Stimulated activated CD4-positive, alpha-beta T cell treated with anti-CD3 and anti-CD28 coated beads, Interleukin-1b, Interleukin-23, amount 100 ng/mL, for 1 hour (primary cell): Measurements from ENCODE around the gene MGA.
"Not testable (repeated sequence)": the region's sequence is repeated elsewhere in the genome, so short reads cannot be mapped to it uniquely, and the experiment has no call there.

Source experiments
- DNase-seq, 2 donors: peaks; one replicate each; pipeline ENCODE4 v3.0.0-alpha.2; 2020; ENCODE audit warnings: low read depth in 2 of 2

Gene MGA

DNA sequence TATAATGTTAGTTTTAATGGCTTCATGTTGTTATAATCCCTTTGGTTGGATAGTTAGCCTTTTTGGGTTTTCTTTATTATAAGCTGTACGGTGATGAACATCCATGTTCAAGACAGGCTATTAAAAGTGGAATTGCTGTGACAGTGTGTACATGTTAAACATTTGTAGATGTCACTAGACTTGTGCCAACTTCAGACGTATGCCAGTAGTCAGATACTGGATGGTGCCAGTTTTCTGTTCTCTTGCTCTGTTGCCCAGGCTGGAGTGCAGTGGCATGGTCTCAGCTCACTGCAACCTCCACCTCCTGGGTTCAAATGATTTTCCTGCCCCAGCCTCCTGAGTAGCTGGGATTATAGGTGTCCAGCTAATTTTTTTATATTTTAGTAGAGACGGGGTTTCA is 54.1 kb downstream of the MGA start:
- no peak for DNase-seq

DNA sequence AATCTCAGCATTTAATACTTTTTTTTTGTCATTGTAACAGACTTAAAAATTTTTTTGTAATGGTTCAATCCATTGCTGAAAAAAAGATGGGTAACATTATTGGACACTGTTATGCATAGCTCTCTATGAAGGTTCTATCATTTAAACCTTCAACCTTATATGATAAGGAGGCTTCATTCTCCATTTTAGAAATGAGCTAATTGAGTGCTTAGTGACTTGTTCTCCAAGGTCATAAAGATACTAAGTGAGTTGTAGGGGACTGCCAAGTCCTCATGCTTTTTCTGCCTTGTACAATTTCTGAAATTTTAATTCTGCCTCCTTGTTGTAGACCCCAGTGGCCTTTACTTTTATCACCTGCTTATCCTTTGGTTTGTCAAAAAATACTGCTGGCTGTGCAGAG is 56.7 kb downstream of the MGA start:
- no peak for DNase-seq

DNA sequence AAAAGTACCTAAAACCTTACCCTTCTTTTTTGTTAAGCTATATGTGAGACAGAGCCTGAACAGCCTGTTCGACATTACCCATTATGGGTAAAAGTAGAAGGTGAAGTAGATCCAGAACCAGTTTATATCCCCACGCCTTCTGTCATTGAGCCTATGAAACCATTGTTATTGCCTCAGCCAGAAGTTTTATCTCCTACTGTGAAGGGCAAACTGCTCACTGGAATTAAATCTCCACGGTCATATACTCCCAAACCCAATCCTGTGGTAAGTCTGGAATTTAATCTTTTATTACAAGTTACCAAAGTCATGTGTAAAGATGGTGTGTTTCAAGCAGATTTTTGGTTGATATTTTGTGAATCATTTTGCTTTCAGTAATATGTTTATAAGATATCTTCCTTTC is 66.9 kb downstream of the MGA start:
- no peak for DNase-seq

GRCh38 chr15:41728061-41728460 is 67.9 kb downstream of the MGA start:
- DNase-seq, result not testable (repeated sequence)

GRCh38 chr15:41730543-41730942 is 70.3 kb downstream of the MGA start:
- DNase-seq, result no peak

- DNase-seq, result no peak
These were observed 72.3 kb downstream of the MGA start for GRCh38 chr15:41732483-41732882.

DNA sequence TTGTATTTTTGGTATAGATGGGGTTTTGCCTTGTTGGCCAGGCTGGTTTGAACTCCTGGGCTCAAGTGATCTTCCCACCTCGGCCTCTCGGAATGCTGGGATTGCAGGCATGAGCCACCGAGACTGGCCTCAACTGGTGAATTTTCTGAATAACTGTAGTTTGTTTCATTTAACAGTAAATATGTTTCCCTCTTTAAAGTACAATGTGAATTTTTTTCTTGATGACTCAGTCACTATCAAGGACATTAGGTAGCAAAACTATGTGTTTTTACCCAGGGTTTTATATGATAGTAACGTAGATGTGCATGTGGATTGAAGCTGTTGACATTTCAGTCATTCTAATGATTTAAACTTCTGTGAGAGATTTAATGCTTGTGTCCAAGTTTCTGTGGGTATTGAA is 73.9 kb downstream of the MGA start:
- no peak for DNase-seq

DNA sequence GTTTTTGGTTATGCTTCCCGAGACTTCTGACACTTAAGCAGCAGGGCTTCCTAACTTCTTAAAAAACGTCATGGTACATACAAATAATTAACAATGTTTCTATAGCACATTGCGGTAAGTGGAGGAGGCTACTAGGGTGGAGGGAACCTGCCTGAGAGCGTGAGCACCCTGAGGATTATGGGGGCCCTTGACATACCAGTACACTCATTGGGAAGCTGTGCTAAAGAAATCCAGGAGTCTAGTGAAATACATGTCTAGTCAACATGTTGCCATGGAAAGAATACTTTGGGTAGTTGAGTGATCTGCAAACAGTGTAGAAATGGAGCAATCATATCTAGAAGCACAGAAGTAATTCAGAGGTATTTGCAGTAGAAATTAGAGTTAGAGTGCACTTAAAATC is 74.8 kb downstream of the MGA start:
- DNase-seq, result no peak

- not testable (repeated sequence) for DNase-seq
These were observed 75.3 kb downstream of the MGA start for GRCh38 chr15:41735492-41735891.

DNA sequence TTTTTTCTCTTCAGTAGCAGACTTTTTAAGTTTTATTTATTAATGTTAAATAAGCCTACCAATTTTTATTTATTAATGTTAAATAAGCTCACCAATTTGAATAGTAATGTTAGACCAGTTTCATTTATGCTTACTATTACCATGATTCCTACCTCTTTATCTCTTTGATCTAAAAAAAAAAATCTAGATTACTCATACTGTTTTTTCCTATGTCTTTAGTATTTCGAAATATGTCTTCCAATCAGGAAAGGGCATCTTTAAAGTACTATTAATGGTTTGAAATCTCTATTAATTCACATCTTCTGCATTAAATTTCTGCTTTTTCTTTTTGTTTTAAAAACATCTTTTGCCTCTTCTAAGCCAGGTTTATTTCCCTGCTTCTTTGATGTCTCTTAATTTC is 86.6 kb downstream of the MGA start:
- DNase-seq, result no peak

DNA sequence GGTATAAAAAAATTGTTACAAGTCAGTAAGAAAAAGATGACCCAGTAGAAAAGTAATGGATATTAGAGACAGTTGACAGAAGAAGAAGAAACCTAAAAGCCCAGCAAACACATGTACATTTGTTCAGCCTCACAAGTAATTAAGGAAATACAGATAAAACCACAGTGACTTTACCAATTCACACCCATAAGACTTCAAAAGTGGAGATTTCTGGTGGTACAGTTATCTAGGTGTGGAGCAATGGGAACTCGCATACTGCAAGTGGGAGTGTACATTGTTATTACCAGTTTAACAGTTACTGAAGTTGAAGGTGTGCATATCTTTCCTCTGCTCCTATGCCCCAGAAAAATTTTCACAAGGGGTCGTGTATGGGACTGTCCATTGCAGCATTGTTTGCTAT is 96.0 kb downstream of the MGA start:
- DNase-seq, result no peak

- peak in 1 of 2 donors; percentile 19 for DNase-seq
These were observed 112.6 kb downstream of the MGA start for GRCh38 chr15:41772720-41773331.

DNA sequence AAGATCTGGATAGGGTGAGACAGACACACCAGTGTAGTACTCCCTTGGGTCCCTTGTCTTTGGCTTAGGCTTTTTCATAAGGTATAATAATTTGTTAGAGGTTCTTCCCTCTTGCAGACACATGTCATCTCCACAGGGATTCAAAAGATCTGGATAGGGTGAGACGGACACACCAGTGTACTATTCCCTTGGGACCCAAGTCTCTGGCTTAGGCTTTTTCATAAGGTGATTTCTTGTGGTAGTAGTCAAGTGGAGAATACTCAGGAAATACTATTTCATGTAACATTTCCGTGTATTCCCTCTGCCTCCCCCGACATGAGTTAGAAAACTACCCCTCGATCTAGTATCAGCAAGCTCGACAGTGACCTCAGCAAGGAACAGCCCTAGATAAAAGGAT is 113.1 kb downstream of the MGA start:
- no peak for DNase-seq

DNA sequence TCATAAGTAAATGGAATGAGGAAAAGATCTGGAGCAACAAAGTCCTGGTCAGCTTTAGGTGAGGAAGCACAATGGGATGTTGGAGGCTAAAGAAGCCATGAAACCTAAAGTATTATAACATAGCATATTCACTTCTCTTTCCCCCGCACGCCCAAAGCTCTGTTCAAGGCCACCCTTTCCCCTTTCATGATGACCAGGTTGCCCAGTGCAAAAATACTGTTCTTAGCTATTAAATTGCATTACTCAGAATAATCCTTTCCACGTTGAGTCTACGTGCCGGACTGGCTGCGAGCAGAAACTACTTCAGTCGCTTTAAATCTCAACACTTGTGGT is 113.5 kb downstream of the MGA start:
- DNase-seq, result no peak

GRCh38 chr15:41774062-41774881 is 114.1 kb downstream of the MGA start, which contains the start of gene MAPKBP1:
MAPKBP1 (plus strand) TSS chr15:41774484; CDS start chr15:41775276, 792 bp downstream.
- DNase-seq, result peak; percentile 85 to 91

DNA sequence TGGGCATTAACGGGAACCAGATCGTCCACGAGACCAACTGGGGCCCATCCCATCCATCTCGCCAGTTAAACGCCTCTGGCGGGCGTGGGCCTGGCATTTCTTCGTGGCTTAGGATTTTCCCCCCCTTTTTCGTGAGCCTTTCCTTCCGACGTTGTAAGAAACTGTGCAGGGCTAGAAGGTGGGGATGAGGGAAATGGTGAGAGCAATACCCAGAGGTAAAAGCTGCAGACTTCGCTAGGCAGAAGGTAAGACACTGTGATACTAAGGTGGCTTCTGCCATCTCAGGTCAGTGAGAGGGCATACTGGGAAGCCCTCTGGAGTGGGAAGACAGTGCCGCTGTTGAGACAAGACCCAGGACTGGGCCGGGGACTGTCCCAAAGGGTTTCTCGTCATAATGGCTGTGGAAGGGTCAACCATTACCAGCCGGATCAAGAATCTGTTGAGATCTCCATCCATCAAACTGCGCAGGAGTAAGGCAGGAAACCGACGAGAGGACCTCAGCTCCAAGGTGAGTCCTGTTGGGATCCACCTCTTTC is 114.7 kb downstream of the MGA start:
- no peak for DNase-seq

GRCh38 chr15:41775651-41776050 is 115.4 kb downstream of the MGA start:
- DNase-seq, result no peak

- DNase-seq, result no peak
These were observed 117.3 kb downstream of the MGA start for GRCh38 chr15:41777421-41777973.

- DNase-seq, result no peak
These were observed 118.3 kb downstream of the MGA start for GRCh38 chr15:41778521-41778920.

DNA sequence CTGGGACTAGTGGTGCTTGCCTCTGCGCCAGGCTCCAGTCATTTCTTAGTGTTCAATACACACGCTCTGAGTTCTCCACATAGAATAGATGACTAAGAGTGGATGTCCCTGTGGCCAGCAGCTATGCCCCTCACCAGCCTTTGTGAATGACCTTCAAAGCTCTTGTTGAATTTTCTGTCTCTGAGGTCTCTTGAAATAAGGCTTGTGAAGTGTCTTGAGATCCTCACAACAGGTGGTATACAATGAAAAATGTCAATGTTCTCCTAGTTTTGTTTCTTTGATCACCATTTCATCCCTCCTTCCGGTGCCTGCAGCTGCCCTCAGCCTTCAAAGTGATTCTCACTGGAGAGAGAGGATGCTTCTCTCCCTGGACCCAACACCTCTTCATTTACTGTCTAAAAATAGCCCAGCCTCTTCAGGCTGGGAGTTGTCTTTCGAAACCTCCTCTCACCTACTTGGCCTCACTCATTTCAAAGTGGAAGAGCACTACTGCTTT is 119.5 kb downstream of the MGA start:
- DNase-seq, result no peak

DNA sequence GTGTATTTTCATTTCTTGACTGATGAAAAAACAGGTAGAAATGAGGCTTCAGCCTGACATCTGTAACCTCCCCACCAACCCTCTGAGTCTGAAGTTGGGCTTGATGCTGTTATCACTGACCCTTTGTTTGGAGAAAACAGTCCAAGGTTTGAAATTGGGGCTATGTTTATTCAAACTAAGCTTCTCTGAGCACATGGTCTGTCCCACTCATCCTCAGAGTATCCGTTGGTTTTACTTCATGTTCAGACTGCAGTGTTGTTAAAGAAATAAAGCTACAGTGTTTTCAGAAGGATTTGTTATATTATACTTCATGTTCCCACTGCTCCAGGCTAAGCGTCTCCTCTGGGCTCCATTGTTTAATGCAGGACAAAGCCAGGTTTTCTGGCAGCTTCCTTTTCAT is 120.1 kb downstream of the MGA start:
- DNase-seq, result no peak

GRCh38 chr15:41780727-41781126 is 120.5 kb downstream of the MGA start:
- no peak for DNase-seq
